ENCODE measurements around the gene PDXK. TPM values are rescaled to one million over a fixed set of nuclear protein-coding genes. Genes with fewer than 3 reads are reported as not detected.

The PDXK gene
- polyA plus RNA-seq, 1 donor from 2014 or later = 22.8 TPM

GRCh38 chr21:43734928-43735229 is 15.9 kb downstream of the PDXK start:
- Histone ChIP-seq H3K27me3 (ENCODE audit: insufficient read depth, low read depth, low read length) (no peaks in the 10 kb centered on the region), H3F3A (ENCODE audit: insufficient read depth, low read length, poor library complexity, severe bottlenecking) (no peaks in the 10 kb centered on the region), H3K4me3 (ENCODE audit: low read length) (no peak overlapping the region), H3K27ac (ENCODE audit: low read length) (no peak overlapping the region), H3K36me3 (ENCODE audit: insufficient read depth, low read length) (no peaks in the 10 kb centered on the region), H3K79me2 (replicated peaks; ENCODE audit: insufficient read depth, low read length) (no peaks in the 10 kb centered on the region), H3K9me2 (ENCODE audit: insufficient read depth, low read length) (no peaks in the 10 kb centered on the region), H3K9me3 (ENCODE audit: low read length) (no peaks in the 10 kb centered on the region), H3K9ac (ENCODE audit: low read length) (no peak overlapping the region), H3K4me2 (ENCODE audit: low read length) (no peak overlapping the region), H4K20me1 (ENCODE audit: insufficient read depth) (no peaks in the 10 kb centered on the region), H2AFZ (ENCODE audit: low read depth, low read length) (no peak overlapping the region)
- TF ChIP-seq TAF1 (IDR thresholded peaks at IDR 0.05; ENCODE audit: low read depth) = no peak
- no peak for TF ChIP-seq RAD21 (conservative IDR thresholded peaks at IDR 0.05)
- TF ChIP-seq MXI1 (conservative IDR thresholded peaks at IDR 0.05; ENCODE audit: poor library complexity, severe bottlenecking) = no peak
- no peak for TF ChIP-seq EP300 (conservative IDR thresholded peaks at IDR 0.05; ENCODE audit: poor library complexity, severe bottlenecking)
- TF ChIP-seq CTCF (IDR thresholded peaks at IDR 0.05; ENCODE audit: poor library complexity, severe bottlenecking) = no peak
- no peak for TF ChIP-seq POLR2AphosphoS5 (IDR thresholded peaks at IDR 0.05)
- no peak for TF ChIP-seq REST (IDR thresholded peaks at IDR 0.05; ENCODE audit: borderline replicate concordance)
- TF ChIP-seq SMC3 (conservative IDR thresholded peaks at IDR 0.05; ENCODE audit: poor library complexity) = no peak
- no peak for TF ChIP-seq EZH2 (IDR thresholded peaks at IDR 0.05; ENCODE audit: borderline replicate concordance, insufficient read depth, low read length, poor library complexity, severe bottlenecking)

GRCh38 chr21:43735236-43736091 is 16.5 kb downstream of the PDXK start:
- Histone ChIP-seq H3K9ac (ENCODE audit: low read length) (no peak overlapping the region), H3K4me2 (ENCODE audit: low read length) (no peak overlapping the region), H3K4me3 (ENCODE audit: low read length) (no peak overlapping the region), H3K36me3 (ENCODE audit: insufficient read depth, low read length) (no peaks in the 10 kb centered on the region), H3K79me2 (replicated peaks; ENCODE audit: insufficient read depth, low read length) (no peaks in the 10 kb centered on the region), H4K20me1 (ENCODE audit: insufficient read depth) (no peaks in the 10 kb centered on the region), H3K27ac (ENCODE audit: low read length) (no peak overlapping the region), H3F3A (ENCODE audit: insufficient read depth, low read length, poor library complexity, severe bottlenecking) (no peaks in the 10 kb centered on the region), H3K9me2 (ENCODE audit: insufficient read depth, low read length) (no peaks in the 10 kb centered on the region), H3K9me3 (ENCODE audit: low read length) (no peaks in the 10 kb centered on the region), H2AFZ (ENCODE audit: low read depth, low read length) (no peak overlapping the region), H3K27me3 (ENCODE audit: insufficient read depth, low read depth, low read length) (no peaks in the 10 kb centered on the region)
- TF ChIP-seq RAD21 (conservative IDR thresholded peaks at IDR 0.05) (no peak), MXI1 (conservative IDR thresholded peaks at IDR 0.05; ENCODE audit: poor library complexity, severe bottlenecking) (no peak), REST (IDR thresholded peaks at IDR 0.05; ENCODE audit: borderline replicate concordance) (no peak), POLR2AphosphoS5 (IDR thresholded peaks at IDR 0.05) (no peak), EP300 (conservative IDR thresholded peaks at IDR 0.05; ENCODE audit: poor library complexity, severe bottlenecking) (no peak), SMC3 (conservative IDR thresholded peaks at IDR 0.05; ENCODE audit: poor library complexity) (no peak), TAF1 (IDR thresholded peaks at IDR 0.05; ENCODE audit: low read depth) (no peak), CTCF (IDR thresholded peaks at IDR 0.05; ENCODE audit: poor library complexity, severe bottlenecking) (no peak), EZH2 (IDR thresholded peaks at IDR 0.05; ENCODE audit: borderline replicate concordance, insufficient read depth, low read length, poor library complexity, severe bottlenecking) (no peak)
